LNCAP (cell line): ENCODE measurements around the gene VPS13C.

Source experiments
- CTCF ChIP-seq: fragments of 450-650 bp; IDR thresholded peaks from 2 replicates; pipeline ENCODE4 v1.5.1; 2017; ENCODE audit warnings: mild to moderate bottlenecking

Gene VPS13C

GRCh38 chr15:61989667-61990066 is 70.6 kb downstream of the VPS13C start:
- TF ChIP-seq CTCF: no peak

- no peak for TF ChIP-seq CTCF
Observed at GRCh38 chr15:61987824-61988223, 72.4 kb downstream of the VPS13C start.

- TF ChIP-seq CTCF: no peak
Observed at GRCh38 chr15:61983081-61983480, 77.2 kb downstream of the VPS13C start.

- no peak for TF ChIP-seq CTCF
Observed at GRCh38 chr15:61978225-61978624, 82.0 kb downstream of the VPS13C start.

- TF ChIP-seq CTCF: no peak
Observed at GRCh38 chr15:61974759-61975158, 85.5 kb downstream of the VPS13C start.

GRCh38 chr15:61974118-61974517 is 86.1 kb downstream of the VPS13C start:
- no peak for TF ChIP-seq CTCF

GRCh38 chr15:61951949-61952348 is 108.3 kb downstream of the VPS13C start:
- TF ChIP-seq CTCF: no peak

GRCh38 chr15:61946778-61947177 is 113.5 kb downstream of the VPS13C start:
- no peak for TF ChIP-seq CTCF
